Stomach (tissue), 4 donors: ENCODE data around the gene NDUFB7.

Source experiments
- CTCF ChIP-seq, 7 experiments: fragments of 450-650 bp in 4 of 7; fragments of 200-600 bp in 3 of 7; sonication (generic) in 3 of 7; IDR thresholded peaks; one replicate each; pipeline ENCODE4 v1.5.1; 2016 to 2019; ENCODE audit warnings: antibody characterized with exemption in 7 of 7, control low read depth in 2 of 7, mild to moderate bottlenecking in 1 of 7
- POLR2A ChIP-seq, 4 donors: fragments of 450-650 bp; IDR thresholded peaks; one replicate each; pipeline ENCODE4 v1.6.1; 2016; ENCODE audit warnings: antibody characterized with exemption in 4 of 4, control low read depth in 2 of 4, mild to moderate bottlenecking in 1 of 4, moderate library complexity in 1 of 4
- POLR2AphosphoS5 ChIP-seq, 3 donors: sonication (generic); formaldehyde crosslinking; IDR thresholded peaks; one replicate each; pipeline ENCODE4 v1.6.1; 2016; ENCODE audit warnings: antibody characterized with exemption in 3 of 3

DNA sequence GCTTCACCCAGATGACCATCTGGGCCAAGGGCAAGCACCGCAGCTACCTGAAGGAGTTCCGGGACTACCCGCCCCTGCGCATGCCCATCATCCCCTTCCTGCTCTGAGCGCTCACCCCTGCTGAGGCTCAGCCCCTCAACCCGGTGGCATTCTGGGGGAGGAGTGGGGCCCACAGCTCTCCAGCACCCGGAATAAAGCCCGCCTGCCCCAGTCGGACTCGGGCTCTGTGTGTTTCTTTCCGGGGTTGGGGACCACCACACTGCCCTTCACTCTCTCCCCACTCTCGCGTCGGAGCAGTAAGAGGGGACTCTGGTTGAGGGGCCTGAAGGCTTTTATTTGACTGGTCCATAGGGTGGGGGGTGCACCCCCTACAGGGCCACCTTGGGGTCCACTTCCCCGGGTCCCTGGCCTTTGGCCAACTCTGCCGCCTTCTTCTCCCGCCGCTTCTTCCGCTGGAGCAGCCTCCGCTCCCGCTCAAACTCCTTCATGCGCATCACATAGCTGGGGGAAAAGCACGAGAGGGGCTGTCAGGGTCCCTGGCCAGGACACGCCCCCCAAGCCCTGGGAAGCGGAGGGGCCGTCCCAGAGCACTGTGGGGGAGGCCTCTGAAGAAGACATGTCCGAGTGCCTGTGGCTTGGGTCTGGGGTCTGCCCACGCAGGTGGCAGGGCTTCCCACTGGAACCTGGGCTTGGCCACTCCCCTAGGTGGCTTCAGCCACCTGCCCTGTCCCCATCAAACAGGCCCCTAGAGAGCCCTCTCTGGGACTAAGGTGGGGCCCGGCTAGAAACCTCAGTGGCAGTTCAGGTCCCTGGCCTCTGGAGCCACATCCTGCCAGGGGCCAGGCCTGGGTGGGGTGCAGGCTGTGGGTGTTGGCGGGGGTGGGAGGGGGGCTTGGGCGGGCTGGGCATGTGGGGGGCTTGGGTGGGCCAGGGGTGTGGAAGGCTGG, 5.8 kb downstream of the NDUFB7 start:
- TF ChIP-seq POLR2AphosphoS5 (IDR thresholded peaks at IDR 0.05) (no peak), POLR2A (IDR thresholded peaks at IDR 0.05) (no peak), CTCF (IDR thresholded peaks at IDR 0.05) (no peak)
